Measurements from ENCODE around the gene FSD1L. TPM values are rescaled to one million over a fixed set of nuclear protein-coding genes. Genes with fewer than 3 reads are reported as not detected.

Gene FSD1L
- total RNA-seq, 3 donors from 2014 or later: 7.8 to 9.9 (median 9.9) TPM

DNA sequence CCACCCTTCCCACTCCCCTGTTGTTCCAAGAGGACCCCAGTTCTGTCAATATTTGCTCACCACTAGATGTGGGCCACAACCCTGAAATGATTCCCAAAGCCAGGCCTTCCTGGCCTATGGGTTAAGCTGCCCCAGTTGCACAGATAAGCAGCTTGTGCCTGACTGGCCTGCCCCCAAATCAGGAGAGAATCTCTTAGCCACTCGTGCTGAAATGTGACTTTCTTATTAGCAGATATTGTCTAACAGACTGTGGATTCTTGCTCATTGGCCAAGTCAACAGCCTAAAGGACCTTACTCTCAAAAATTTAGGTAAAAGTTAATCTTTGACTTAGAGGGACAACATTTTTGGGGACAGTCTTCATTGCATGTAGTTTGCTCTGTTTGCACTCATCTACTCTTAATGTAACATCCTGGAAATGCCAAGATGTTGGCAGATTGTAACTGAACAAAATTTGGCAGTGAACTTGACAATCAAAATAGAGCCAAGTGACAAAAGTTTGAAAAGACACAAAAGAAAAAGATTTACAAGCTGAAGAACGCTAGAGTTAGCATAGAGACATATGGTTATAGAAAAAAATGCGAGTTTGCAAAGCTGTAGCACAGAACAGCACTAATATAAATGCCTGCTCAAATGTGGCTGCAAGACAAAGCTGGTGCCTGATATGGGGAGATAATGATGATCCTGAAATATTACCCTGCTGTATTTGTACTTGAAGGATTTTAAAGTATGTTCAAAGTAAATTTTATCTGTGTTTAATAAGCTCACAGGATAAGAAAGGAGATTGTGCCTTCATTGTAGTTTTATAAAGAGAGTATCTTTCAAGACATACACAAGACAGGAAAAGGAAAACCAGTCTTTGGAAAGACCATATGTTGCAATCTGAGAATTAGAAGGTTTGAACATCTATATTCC is 29.0 kb upstream of the FSD1L start:
- no peaks in the 10 kb centered on the region for H3K9me3 ChIP-seq
- no peak for DNase-seq
- no peak overlapping the region for H3K4me3 ChIP-seq
- H3K36me3 ChIP-seq (ENCODE audit: low read depth): no peaks in the 10 kb centered on the region
- peaks cover 4% of the 10 kb centered on the region for H3K4me1 ChIP-seq (ENCODE audit: low read depth)
- ATAC-seq: no peak
- intact Hi-C loops (cut with DNase I, micrococcal nuclease): loop anchor here (10.0 kb wide), 3 partner anchors 234 to 494 kb away; partner anchors contain the start of gene ABCA1 (in 1 of the 2)
- TF ChIP-seq, protein P1, sequence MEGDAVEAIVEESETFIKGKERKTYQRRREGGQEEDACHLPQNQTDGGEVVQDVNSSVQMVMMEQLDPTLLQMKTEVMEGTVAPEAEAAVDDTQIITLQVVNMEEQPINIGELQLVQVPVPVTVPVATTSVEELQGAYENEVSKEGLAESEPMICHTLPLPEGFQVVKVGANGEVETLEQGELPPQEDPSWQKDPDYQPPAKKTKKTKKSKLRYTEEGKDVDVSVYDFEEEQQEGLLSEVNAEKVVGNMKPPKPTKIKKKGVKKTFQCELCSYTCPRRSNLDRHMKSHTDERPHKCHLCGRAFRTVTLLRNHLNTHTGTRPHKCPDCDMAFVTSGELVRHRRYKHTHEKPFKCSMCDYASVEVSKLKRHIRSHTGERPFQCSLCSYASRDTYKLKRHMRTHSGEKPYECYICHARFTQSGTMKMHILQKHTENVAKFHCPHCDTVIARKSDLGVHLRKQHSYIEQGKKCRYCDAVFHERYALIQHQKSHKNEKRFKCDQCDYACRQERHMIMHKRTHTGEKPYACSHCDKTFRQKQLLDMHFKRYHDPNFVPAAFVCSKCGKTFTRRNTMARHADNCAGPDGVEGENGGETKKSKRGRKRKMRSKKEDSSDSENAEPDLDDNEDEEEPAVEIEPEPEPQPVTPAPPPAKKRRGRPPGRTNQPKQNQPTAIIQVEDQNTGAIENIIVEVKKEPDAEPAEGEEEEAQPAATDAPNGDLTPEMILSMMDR (IDR thresholded peaks at IDR 0.05): no peak

DNA sequence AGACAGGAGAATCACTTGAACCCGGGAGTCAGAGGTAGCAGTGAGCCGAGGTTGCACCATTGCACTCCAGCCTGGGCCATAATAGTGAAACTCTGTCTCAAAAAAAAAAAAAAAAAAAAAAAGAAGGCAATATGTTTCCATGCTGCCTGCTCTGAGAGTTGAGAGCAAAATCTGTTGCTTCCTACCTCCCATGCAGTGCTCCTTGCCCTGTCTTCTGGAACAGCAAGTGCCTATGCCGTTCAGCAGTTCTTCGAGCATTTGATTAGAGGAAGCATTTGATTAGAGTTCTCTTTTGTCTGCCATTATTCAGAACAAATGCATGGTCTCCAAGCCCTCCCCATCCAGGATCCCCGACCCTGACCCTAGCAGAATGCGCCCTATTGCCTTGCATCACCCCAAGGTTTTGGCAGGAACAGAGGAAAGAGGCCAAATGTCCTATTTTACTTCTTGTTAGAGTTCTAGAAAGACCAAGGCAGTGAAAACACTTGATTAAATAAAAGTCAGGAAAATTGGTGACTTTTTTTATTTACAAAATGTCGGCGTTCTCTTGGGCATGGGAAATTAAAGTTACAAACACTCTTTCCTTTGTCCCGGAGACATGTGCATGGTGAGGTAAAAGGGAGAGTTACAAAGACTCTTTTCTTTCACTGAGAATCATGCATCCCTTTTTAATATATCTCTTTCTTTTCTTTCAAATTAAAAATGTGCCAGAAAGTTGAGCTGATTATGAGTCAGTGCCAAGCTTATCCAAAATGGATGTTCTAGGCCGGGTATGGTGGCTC is 27.8 kb upstream of the FSD1L start:
- H3K36me3 ChIP-seq (ENCODE audit: low read depth): no peaks in the 10 kb centered on the region
- no peaks in the 10 kb centered on the region for H3K9me3 ChIP-seq
- no peak for ATAC-seq
- intact Hi-C loops (cut with DNase I, micrococcal nuclease): loop anchor here (10.0 kb wide), 3 partner anchors 235 to 495 kb away; partner anchors contain the start of gene ABCA1 (in 1 of the 2)
- H3K4me3 ChIP-seq: no peak overlapping the region
- H3K4me1 ChIP-seq (ENCODE audit: low read depth): peaks cover 4% of the 10 kb centered on the region
- DNase-seq: no peak
- TF ChIP-seq, protein P1 (IDR thresholded peaks at IDR 0.05): no peak

DNA sequence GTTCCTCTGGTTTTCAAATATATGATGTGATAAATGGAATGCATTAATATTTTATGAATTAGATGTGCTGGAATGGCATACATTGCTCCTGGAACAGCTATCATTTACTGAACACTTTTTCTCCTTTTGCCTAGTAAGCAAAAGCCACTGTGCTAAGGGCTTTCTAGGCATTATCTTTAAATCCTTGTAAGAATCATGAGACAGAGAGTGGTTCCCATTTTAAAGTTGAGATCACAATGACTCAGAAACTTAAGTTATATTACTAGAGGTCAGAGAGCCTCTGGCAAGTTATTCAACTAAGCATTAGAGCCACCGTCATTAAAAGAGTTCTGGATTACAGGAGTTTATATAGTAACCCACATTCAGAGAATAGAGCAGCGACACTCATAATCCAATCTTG is 26.7 kb upstream of the FSD1L start:
- H3K9me3 ChIP-seq: no peaks in the 10 kb centered on the region
- no peak for DNase-seq
- no peak for ATAC-seq

DNA sequence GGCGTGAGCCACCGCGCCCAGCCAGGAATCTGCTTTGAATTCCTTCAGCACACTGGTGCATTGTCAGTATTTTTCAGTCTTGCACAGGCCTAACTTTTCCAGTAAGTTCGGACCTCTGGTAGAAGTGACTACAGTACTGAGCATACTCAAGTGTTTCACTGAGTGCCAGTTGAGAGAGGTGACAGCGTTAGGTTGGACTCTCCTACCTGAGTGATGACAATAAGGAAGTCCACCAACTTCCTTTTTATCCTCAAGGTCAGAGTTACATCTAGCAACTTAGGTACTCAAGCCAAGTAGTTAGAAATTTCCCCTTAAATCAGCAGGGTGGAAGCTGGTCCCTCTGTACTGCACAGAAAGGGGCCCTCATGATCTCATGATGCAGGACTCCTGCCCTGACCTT is 26.0 kb upstream of the FSD1L start:
- intact Hi-C loops (cut with DNase I, micrococcal nuclease): no loop called here

More for the DNA sequence above, 26.7 kb upstream of the FSD1L start:
- TF ChIP-seq, protein P1 (IDR thresholded peaks at IDR 0.05): no peak
- Histone ChIP-seq H3K36me3 (ENCODE audit: low read depth) (no peaks in the 10 kb centered on the region), H3K4me1 (ENCODE audit: low read depth) (no peaks in the 10 kb centered on the region), H3K4me3 (no peak overlapping the region)
- intact Hi-C loops (cut with DNase I, micrococcal nuclease): no loop called here

DNA sequence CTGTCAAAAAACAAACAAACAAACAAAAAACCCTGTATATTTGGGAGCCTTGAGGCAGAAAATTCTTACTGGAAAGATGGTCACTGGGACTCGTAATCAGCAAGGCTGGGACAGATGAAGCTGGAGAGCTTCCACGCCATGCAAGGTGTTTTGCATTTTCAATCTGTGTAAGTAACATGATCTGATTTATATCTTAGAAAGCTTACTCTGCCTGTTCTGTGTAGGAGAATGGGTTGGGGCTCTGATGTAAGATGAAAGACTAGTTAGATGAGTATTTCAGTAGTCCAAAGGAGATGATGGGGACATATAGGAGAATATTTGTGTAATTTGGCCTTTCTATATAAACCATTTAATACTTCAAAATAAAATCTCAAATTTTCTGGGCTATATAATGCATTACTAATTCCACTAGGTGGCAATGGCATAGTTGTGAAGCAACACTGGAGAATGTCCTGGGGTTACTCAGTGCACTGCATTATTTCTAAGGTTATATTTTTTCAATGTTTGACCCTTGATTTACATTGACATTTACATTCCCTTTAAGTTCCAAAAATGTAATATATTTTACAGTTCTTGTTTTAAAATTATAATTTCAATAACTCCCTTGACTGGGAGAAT is 21.9 kb upstream of the FSD1L start:
- Histone ChIP-seq H3K4me1 (ENCODE audit: low read depth) (no peaks in the 10 kb centered on the region), H3K4me3 (no peak overlapping the region), H3K36me3 (ENCODE audit: low read depth) (no peaks in the 10 kb centered on the region), H3K9me3 (no peaks in the 10 kb centered on the region)
- ATAC-seq (peak; percentile 64), DNase-seq (no peak)
- TF ChIP-seq, protein P1 (IDR thresholded peaks at IDR 0.05): no peak
- intact Hi-C loops (cut with DNase I, micrococcal nuclease): no loop called here

More for the DNA sequence above, 26.0 kb upstream of the FSD1L start:
- Histone ChIP-seq H3K36me3 (ENCODE audit: low read depth) (no peaks in the 10 kb centered on the region), H3K4me1 (ENCODE audit: low read depth) (no peaks in the 10 kb centered on the region), H3K9me3 (no peaks in the 10 kb centered on the region), H3K4me3 (no peak overlapping the region)
- TF ChIP-seq, protein P1 (IDR thresholded peaks at IDR 0.05): no peak
- DNase-seq (no peak), ATAC-seq (peak; percentile 88)
